GM23338 (cell line): Measurements from ENCODE around the gene POLR2L. TPM values are rescaled to one million over a fixed set of nuclear protein-coding genes. Genes with fewer than 3 reads are reported as not detected.

Source experiments
- ATAC-seq: fragments of 200-7000 bp; cut with Tn5 transposase; 3 replicates; pipeline ENCODE4 v1.9.1; 2020
- DNase-seq: peaks from one replicate; pipeline ENCODE4 v3.0.0-alpha.2; 2015; ENCODE audit warnings: low spot score
- H2AFZ ChIP-seq: fragments of 200-600 bp; sonication (generic); 2 replicates; pipeline ENCODE4 v1.8.0; 2016; ENCODE audit warnings: antibody characterized with exemption, mild to moderate bottlenecking, moderate library complexity
- H3F3A ChIP-seq: fragments of 200-600 bp; sonication (generic); replicated peaks from 2 replicates; pipeline ENCODE4 v1.8.0; 2017; ENCODE audit warnings: antibody characterized with exemption, mixed run types, low read depth
- H3K27ac ChIP-seq: fragments of 200-600 bp; sonication (generic); 2 replicates; pipeline ENCODE4 v1.6.1; 2016; ENCODE audit warnings: low read depth
- H3K27me3 ChIP-seq: fragments of 200-600 bp; sonication (generic); 2 replicates; pipeline ENCODE4 v1.8.0; 2016; ENCODE audit warnings: mild to moderate bottlenecking, mixed run types, moderate library complexity; ENCODE audit not compliant: insufficient read depth
- H3K36me3 ChIP-seq: fragments of 200-600 bp; sonication (generic); 2 replicates; pipeline ENCODE4 v1.8.0; 2016; ENCODE audit warnings: mild to moderate bottlenecking; ENCODE audit not compliant: insufficient read depth
- H3K4me1 ChIP-seq: fragments of 200-600 bp; sonication (generic); 2 replicates; pipeline ENCODE4 v1.8.0; 2016; ENCODE audit warnings: mild to moderate bottlenecking, moderate library complexity; ENCODE audit not compliant: insufficient read depth
- H3K4me2 ChIP-seq: fragments of 200-600 bp; sonication (generic); 2 replicates; pipeline ENCODE4 v1.7.1; 2017; ENCODE audit warnings: mixed run types
- H3K4me3 ChIP-seq: fragments of 200-600 bp; sonication (generic); 2 replicates; pipeline ENCODE4 v1.6.1; 2016; ENCODE audit warnings: mixed run types
- H3K79me2 ChIP-seq: fragments of 200-600 bp; sonication (generic); replicated peaks from 2 replicates; pipeline ENCODE4 v1.8.0; 2017; ENCODE audit warnings: mild to moderate bottlenecking; ENCODE audit not compliant: insufficient read depth
- H3K9me2 ChIP-seq: fragments of 200-600 bp; sonication (generic); 2 replicates; pipeline ENCODE4 v1.8.0; 2017; ENCODE audit not compliant: insufficient read depth
- H4K20me1 ChIP-seq: fragments of 200-600 bp; sonication (generic); replicated peaks from 2 replicates; pipeline ENCODE4 v1.8.0; 2017; ENCODE audit warnings: mild to moderate bottlenecking; ENCODE audit not compliant: insufficient read depth
- H3K27ac Mint-ChIP-seq: 2 replicates; pipeline ENCODE4 v1.8.0; 2020; ENCODE audit warnings: inconsistent platforms, mild to moderate bottlenecking, moderate library complexity, mixed read lengths
- H3K27me3 Mint-ChIP-seq: 3 replicates; pipeline ENCODE4 v1.8.0; 2022; ENCODE audit warnings: low read depth, mild to moderate bottlenecking, moderate library complexity, mixed read lengths, inconsistent platforms; ENCODE audit not compliant: insufficient read depth, poor library complexity
- H3K36me3 Mint-ChIP-seq: 3 replicates; pipeline ENCODE4 v1.8.0; 2021; ENCODE audit warnings: low read depth, mild to moderate bottlenecking, inconsistent platforms, moderate library complexity, mixed read lengths
- H3K4me1 Mint-ChIP-seq: 3 replicates; pipeline ENCODE4 v1.8.0; 2020; ENCODE audit warnings: mild to moderate bottlenecking, inconsistent platforms, mixed read lengths
- H3K4me3 Mint-ChIP-seq: 3 replicates; pipeline ENCODE4 v1.8.0; 2021; ENCODE audit warnings: moderate library complexity, mild to moderate bottlenecking, inconsistent platforms, mixed read lengths
- H3K9me3 Mint-ChIP-seq: 3 replicates; pipeline ENCODE4 v1.8.0; 2020; ENCODE audit warnings: moderate library complexity, mild to moderate bottlenecking, inconsistent platforms, mixed read lengths
- CTCF ChIP-seq, 2 experiments: fragments of 200-600 bp in 1 of 2; sonication (generic) in 1 of 2; conservative IDR thresholded peaks; 2 replicates each; pipeline versions ENCODE4 v1.5.1 to v1.6.1; 2016 to 2017; ENCODE audit warnings: antibody characterized with exemption in 2 of 2, low read depth in 2 of 2, mild to moderate bottlenecking in 2 of 2, moderate library complexity in 1 of 2
- ETS1 ChIP-seq: IDR thresholded peaks from 2 replicates; pipeline ENCODE4 v1.6.1; 2016; ENCODE audit warnings: antibody characterized with exemption
- EZH2phosphoT487 ChIP-seq: fragments of 200-600 bp; sonication (generic); IDR thresholded peaks from one replicate; pipeline ENCODE4 v1.8.1; 2018; ENCODE audit warnings: antibody characterized with exemption; ENCODE audit not compliant: unreplicated experiment
- NANOG ChIP-seq: IDR thresholded peaks from 2 replicates; pipeline ENCODE4 v1.6.1; 2016; ENCODE audit warnings: antibody characterized with exemption, borderline replicate concordance
- POLR2AphosphoS5 ChIP-seq: IDR thresholded peaks from 2 replicates; pipeline ENCODE4 v1.6.1; 2016; ENCODE audit warnings: antibody characterized with exemption, low read depth
- REST ChIP-seq: IDR thresholded peaks from one replicate; pipeline ENCODE4 v1.6.1; 2018; ENCODE audit warnings: antibody characterized with exemption; ENCODE audit not compliant: unreplicated experiment
- STAT1 ChIP-seq: IDR thresholded peaks from one replicate; pipeline ENCODE4 v1.6.1; 2016; ENCODE audit warnings: antibody characterized with exemption; ENCODE audit not compliant: unreplicated experiment
- ZNF331 ChIP-seq: fragments of 250-450 bp; sonication (Bioruptor Pico); IDR thresholded peaks from 2 replicates; pipeline ENCODE4 v1.5.0; 2020; ENCODE audit warnings: low read depth, mild to moderate bottlenecking, moderate library complexity
- polyA plus RNA-seq: library from polyadenylated mRNA; unstranded; fragments of >200 nt; fragmentation: Nextera tagmentation; extraction: Ambion mirVana; gene quantifications from 2 replicates; pipeline ENCODE4 v1.2.1, GENCODE V29; 2016
- total RNA-seq: library from RNA; depleted of rRNA; stranded (reverse); fragments of >200 nt; shearing (Covaris generic); gene quantifications from 2 replicates; pipeline ENCODE4 v1.2.3, GENCODE V29; 2014

POLR2L gene
- total and polyA plus RNA-seq, 2 experiments from 2014 or later: 32.2 to 369 TPM

GRCh38 chr11:833114-833791 lies 9.1 kb downstream of the POLR2L start (continued):
- no peak for TF ChIP-seq CTCF (conservative IDR thresholded peaks at IDR 0.05; ENCODE audit: low read depth in 2 of 2)
- no peak for TF ChIP-seq ETS1
- no peak for TF ChIP-seq REST
- no peak for TF ChIP-seq NANOG
- no peak for TF ChIP-seq ZNF331
- TF ChIP-seq STAT1: no peak

GRCh38 chr11:832529-833113 lies 9.7 kb downstream of the POLR2L start, which contains the start of gene CD151:
CD151 (plus strand) TSS chr11:832952; CDS start chr11:836070, 3,118 bp downstream.
- Mint-ChIP-seq H3K27me3 (peaks cover 56% of the 10 kb centered on the region), H3K4me1 (peaks cover 42% of the 10 kb centered on the region), H3K4me3 (peak within 1 kb of the TSS; percentile 73), H3K9me3 (no peaks in the 10 kb centered on the region; the same call in 2 of the 3 replicates), H3K36me3 (peaks cover 3% of the 10 kb centered on the region; the same call in 2 of the 3 replicates), H3K27ac (no peak within 1 kb of the TSS)
- H3K4me1 ChIP-seq: peaks cover 34% of the 10 kb centered on the region
- H3K9me2 ChIP-seq: no peaks in the 10 kb centered on the region
- ATAC-seq: peak; percentile 22
- H3K27ac ChIP-seq: no peak within 1 kb of the TSS
- peak; percentile 82 for DNase-seq
- no peak within 1 kb of the TSS for H2AFZ ChIP-seq
- peak within 1 kb of the TSS; percentile 98 for H3K4me2 ChIP-seq
- peaks cover 28% of the 10 kb centered on the region for H3K27me3 ChIP-seq
- peaks cover 14% of the 10 kb centered on the region; the same call in 1 of the 2 replicates for H4K20me1 ChIP-seq
- no peaks in the 10 kb centered on the region for H3K36me3 ChIP-seq
- peaks cover 26% of the 10 kb centered on the region for H3F3A ChIP-seq
- TF ChIP-seq POLR2AphosphoS5 (peak; percentile 6; the same call in 1 of the 2 replicates), CTCF (conservative IDR thresholded peaks at IDR 0.05; ENCODE audit: low read depth in 2 of 2) (0 out of 4 replicates have a peak, but pooled peaks of 1 of the 2 experiments have one; percentile 0), EZH2phosphoT487 (no peak), ETS1 (no peak)
- H3K79me2 ChIP-seq: 0 out of 2 replicates have a peak, but pooled peaks cover 5% of the 10 kb centered on the region
- H3K4me3 ChIP-seq: peak within 1 kb of the TSS; percentile 89
